NOMO-1 treated with DMSO at 0.1 percent for 48 hours (cell line): Measurements from ENCODE around the gene KRT80.

Source experiments
- DNase-seq: peaks from one replicate; lab custom pipeline; 2025; ENCODE audit not compliant: unreplicated experiment; lab: John Stamatoyannopoulos, UW

Gene KRT80

GRCh38 chr12:52211716-52212585, 20.1 kb upstream of the KRT80 start:
- DNase-seq = no peak

DNA sequence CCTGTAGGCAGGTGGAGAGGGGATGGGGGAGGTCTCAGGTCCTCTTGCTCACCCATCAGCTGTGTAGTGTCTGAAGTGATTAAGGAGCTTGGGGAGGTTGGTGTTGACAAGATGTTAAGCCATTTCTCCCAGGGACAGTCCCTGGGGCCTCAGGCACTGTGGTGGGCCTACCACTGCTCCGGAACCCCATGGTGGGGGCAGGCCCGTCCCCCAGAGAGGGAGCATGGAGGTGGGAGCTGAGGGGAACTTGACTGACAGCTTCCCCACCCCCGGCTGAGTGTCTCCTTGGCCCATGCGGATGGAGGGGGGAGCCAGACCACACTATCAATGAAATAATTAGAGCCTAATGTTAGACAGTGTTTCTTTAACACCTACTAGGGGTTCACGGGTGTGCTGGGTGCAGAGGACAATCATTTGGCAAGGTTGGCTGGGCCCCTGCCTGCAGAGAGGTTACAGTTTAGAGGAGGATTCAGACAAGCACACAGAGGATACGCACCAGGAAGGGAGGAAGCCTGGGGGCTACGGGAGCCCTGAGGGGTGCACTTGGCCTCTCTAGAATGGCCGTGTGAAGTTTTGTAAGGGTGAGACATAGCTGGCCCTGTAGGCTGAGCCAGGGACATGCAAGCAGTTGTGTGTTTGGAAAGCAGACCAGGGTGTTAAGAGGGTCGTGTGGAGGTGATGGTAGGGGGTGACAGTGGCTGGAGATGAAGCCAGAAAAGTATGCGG, 19.3 kb upstream of the KRT80 start:
- no peak for DNase-seq

GRCh38 chr12:52210186-52210924, 18.5 kb upstream of the KRT80 start:
- DNase-seq = no peak

DNA sequence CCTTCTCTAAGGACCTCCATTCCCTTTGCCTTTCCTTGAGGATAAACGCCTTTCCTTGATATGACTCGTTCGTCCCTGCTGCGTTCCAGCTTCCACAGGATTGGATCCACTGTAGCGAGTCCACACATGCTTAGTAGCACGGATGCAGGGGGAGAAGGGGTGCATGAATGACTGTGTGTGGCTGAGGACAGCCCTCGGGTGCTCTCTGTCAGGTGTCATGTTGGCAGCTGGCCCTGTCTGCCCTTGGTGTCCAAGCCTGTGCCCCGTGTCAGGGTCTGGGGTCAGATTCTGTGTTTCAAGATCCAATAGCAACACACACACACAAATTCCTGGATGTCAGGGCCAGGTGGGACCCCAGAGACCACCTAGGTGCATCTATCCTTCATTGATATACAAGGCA, 17.5 kb upstream of the KRT80 start:
- no peak for DNase-seq

DNA sequence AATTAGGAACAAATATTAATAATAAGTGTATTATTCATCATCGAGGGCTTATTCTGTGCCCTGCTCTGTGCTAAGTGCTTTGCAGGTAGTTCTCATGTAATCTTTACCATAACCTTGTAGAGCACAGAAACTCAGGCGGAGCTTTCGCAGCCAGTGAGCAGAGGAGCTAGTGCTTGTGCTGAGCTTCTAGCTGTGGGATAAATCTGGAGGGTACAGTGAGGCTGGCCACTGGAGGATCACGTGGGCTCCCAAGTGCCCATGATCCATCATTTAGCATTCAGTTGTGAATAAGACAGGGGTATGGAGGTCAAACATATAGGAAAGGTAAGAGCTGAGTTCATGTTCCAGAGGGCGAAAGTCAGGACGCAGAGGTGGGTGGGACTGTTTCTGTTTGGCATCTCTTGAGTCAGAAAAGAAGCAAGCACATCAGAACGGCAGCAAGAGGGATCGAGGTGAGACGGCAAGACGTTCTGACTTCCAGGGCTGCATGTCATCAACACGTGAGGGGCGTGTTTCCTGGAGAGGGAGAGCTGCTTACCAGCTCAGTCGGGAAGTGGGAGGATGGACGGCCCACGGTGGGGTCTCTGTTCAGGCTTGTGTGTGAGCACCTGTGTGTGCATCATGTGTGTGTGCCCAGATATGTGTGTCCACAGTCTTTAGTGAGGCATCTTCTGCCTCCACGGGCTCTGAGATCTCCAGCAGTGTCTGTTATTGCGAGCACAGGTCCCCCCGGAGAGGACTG, 16.8 kb upstream of the KRT80 start:
- no peak for DNase-seq

DNA sequence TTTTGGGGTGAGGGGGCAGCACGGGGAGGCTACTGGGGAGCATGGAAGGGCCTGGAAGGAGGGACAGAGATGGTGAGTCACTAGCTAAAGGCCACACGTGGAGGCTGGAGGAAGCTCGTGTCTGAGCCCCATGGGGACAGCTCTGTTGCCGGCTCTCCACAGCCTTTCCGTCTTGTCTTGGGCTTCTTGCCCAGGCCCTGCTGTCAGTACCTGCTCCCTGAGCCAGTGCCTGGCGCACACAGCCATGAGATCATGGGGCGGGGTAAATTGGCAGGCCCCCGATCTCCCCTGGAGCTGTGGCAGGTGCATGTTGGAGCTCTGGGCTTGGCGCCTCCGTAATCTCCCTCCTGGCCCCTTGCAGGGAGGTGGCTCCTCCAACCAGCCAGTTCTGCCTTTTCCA, 16.1 kb upstream of the KRT80 start:
- no peak for DNase-seq

GRCh38 chr12:52207106-52207505, 15.3 kb upstream of the KRT80 start:
- DNase-seq = no peak

GRCh38 chr12:52206304-52207040, 14.7 kb upstream of the KRT80 start:
- no peak for DNase-seq

GRCh38 chr12:52205612-52206303, 13.9 kb upstream of the KRT80 start:
- DNase-seq = no peak

DNA sequence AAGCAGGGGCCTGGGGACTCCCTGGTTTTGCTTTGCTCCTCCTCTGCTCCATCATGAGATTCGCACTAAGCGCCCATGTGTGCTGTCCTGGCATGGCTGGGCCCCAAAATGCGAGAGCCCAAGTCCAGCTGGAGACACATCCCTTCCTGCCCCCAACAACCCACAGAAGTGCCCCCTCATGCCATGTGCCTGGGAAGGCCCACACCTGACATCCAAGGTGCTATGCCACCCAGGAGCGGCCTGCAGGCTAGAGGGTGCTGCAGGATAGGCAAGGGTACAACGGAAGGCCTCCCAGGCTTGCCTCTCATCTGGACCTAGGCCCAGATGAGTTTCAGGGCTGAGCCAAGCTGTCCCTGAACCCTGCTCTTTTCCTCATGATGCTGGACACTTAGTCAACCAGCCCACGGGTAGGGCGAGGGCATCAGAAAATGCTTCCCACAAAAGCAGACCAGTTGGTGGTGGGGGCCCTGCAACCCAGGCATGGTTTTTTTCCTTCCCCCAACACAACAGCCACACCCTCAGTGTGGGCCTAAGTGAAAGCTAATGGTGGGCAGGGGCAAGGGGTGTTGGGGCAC, 13.2 kb upstream of the KRT80 start:
- DNase-seq = no peak

DNA sequence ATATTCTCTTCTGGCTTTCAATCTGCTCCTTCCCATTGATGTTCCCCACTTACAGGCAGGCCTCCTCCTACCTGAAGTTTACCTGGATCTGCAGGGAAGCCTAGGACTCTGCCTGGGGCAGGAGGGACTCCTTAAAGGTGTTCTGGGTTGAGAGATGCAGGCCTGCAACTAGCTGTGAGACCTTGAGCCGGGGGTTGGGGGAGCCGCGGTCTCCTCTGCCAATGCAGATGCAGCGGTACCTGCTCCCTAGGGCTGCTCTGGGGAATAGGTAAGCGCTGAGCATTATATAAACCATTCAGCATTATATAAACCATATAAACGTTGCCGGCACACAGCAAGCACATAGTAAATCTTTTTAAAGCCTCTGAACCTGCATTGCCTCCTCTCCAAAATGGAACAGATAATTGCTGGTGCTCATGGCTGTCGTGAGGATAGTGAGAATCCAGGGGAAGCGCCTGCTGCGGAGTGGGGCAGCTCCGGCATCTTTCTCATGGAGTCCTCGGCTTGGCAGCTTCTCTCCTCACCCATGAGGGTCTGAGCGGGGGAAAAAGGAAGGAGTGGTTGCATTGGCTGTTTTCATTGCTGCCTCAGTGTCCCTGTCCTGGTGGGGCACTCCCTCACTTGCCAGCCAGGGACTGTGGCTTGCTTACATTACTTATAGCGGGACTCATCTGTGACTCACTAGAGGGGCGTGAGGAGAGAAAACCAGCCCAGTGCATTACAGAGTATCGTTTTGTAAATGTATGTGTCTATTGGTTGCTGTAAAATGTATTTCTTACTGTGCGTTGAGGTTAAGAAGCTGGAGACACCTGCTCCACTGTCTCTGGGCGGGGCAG, 12.5 kb upstream of the KRT80 start:
- no peak for DNase-seq

DNA sequence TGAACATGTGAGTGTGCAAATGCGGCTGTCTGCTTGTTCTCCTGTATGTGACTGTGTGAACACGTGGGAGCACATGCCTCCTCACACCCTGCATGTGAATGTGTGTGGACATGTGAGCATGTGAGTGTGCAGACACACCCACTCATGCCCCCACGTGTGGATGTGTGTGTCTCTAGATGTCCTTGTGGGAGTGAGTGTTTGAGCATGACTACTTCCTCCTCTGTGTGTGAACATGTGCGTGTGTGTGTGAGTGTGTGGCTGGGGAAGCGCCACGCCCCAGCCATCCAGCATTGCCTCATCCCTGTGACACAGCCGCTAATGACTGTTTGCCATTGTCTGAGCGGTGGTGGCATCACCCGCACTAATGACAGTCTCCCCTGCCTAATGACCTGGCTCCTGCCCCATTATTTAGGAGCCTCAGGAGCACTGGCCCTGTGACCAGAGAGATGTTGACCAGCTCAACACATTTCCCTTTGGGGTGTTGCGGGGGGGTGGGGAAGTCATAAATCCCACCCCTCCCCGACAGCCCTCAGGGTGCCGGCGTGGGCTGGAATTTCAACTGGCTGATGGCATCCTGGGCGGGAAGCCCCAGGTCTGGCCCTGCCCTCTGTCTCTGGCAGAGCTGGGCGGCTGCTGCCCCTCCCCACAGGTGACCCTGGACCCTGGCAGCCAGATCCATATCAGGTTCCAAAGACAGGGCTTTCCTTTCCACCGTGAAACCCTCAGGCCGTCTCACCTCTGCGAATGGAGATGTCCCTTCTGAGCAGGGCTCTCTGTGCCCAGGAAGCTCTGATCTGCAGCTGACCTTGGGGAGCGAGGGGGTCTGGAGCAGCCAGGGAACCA, 11.5 kb upstream of the KRT80 start:
- DNase-seq = peak; percentile 93

- no peak for DNase-seq
These were observed 10.7 kb upstream of the KRT80 start for GRCh38 chr12:52202361-52203078.

- no peak for DNase-seq
These were observed 9.6 kb upstream of the KRT80 start for GRCh38 chr12:52201451-52201839.

DNA sequence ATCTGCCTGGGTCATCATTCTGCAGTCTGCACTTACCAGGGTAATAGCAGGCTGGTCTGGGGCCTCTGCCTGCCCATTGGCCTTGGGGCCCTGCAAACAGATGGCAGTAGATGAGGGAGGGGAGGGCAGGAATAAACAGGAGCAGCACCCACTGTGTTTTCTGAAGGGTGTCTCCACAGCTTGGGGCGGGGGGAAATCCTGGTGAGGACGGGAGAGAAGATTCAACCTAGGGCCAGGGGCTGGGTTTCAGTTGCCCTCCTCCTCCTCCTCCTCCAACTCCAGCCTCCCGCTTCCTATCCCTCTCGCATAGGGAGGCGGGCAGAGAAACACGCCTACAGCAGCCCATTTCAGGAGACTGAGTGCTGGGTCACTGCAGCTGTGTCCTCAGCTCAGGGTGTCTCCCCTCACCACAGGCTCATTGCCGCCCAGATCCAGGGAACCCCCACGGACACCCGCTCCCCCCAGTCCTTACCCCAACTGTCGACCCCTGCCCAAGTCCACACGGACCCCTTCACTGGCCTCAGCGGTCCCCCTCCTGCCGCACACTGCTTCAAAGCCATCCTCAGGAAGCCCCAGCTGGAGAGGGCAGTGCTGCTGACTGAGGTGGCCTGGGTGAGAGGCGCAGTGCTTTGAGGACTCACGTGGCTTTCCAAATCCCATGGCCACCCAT, 9.1 kb upstream of the KRT80 start:
- DNase-seq = no peak

GRCh38 chr12:52200086-52200780, 8.4 kb upstream of the KRT80 start:
- DNase-seq = no peak
